ENCODE measurements around the gene RTP3. TPM values are rescaled to one million over a fixed set of nuclear protein-coding genes. Genes with fewer than 3 reads are reported as not detected.

Gene RTP3
- total and polyA plus RNA-seq, 2 experiments from 2014 or later = not detected

GRCh38 chr3:46501702-46502101, 3.9 kb downstream of the RTP3 start:
- TF ChIP-seq EZH2 (IDR thresholded peaks at IDR 0.05; ENCODE audit: insufficient read depth, poor library complexity, severe bottlenecking) (no peak), EZH2phosphoT487 (IDR thresholded peaks at IDR 0.05; ENCODE audit: insufficient read depth, low read depth) (no peak)
- H3K27me3 ChIP-seq (replicated peaks; ENCODE audit: insufficient read depth) = no peaks in the 10 kb centered on the region
- no peaks in the 10 kb centered on the region for H3K9me3 ChIP-seq (ENCODE audit: low read depth)
- no peak overlapping the region for H3K9ac ChIP-seq
- no peaks in the 10 kb centered on the region for H3K9me2 ChIP-seq (ENCODE audit: insufficient read depth)
- 0 out of 2 replicates have a peak, but pooled peaks cover 5% of the 10 kb centered on the region for H3F3A ChIP-seq (ENCODE audit: insufficient read depth)
- no peak overlapping the region for H3K4me2 ChIP-seq (ENCODE audit: unreplicated experiment)
- peaks cover 15% of the 10 kb centered on the region for H3K4me1 ChIP-seq (ENCODE audit: insufficient read depth)
- no peaks in the 10 kb centered on the region for H4K20me1 ChIP-seq (ENCODE audit: insufficient read depth)
- no peak overlapping the region for H2AFZ ChIP-seq
- H3K79me2 ChIP-seq (ENCODE audit: insufficient read depth) = no peaks in the 10 kb centered on the region
- in situ Hi-C loops (cut with MboI) = no loop called here
- no peak overlapping the region for H3K4me3 ChIP-seq
- no peak for DNase-seq
- H3K27ac ChIP-seq = no peak overlapping the region
- 66 to 74% methylated on average over 4 of the region's 4 CpGs for WGBS, 2 experiments (ENCODE audit: low coverage in 1 of 2, low lambda C conversion rate in 2 of 2, missing lambda C conversion rate in 2 of 2)
- no peaks in the 10 kb centered on the region for H3K36me3 ChIP-seq (ENCODE audit: low read depth)

GRCh38 chr3:46503200-46503874, 5.6 kb downstream of the RTP3 start:
- Histone ChIP-seq H3K9me3 (ENCODE audit: low read depth) (no peaks in the 10 kb centered on the region), H4K20me1 (ENCODE audit: insufficient read depth) (no peaks in the 10 kb centered on the region), H3K36me3 (ENCODE audit: low read depth) (no peaks in the 10 kb centered on the region), H3K27me3 (replicated peaks; ENCODE audit: insufficient read depth) (no peaks in the 10 kb centered on the region), H3K4me3 (no peak overlapping the region), H3K9me2 (ENCODE audit: insufficient read depth) (no peaks in the 10 kb centered on the region), H2AFZ (no peak overlapping the region), H3K4me2 (ENCODE audit: unreplicated experiment) (no peak overlapping the region), H3F3A (ENCODE audit: insufficient read depth) (0 out of 2 replicates have a peak, but pooled peaks cover 5% of the 10 kb centered on the region), H3K79me2 (ENCODE audit: insufficient read depth) (no peaks in the 10 kb centered on the region), H3K27ac (no peak overlapping the region), H3K4me1 (ENCODE audit: insufficient read depth) (peaks cover 14% of the 10 kb centered on the region), H3K9ac (no peak overlapping the region)
- WGBS, 2 experiments (ENCODE audit: low coverage in 1 of 2, low lambda C conversion rate in 2 of 2, missing lambda C conversion rate in 2 of 2) = 70 to 74% methylated on average over 7 of the region's 7 CpGs
- in situ Hi-C loops (cut with MboI) = no loop called here
- DNase-seq = no peak
- TF ChIP-seq EZH2 (IDR thresholded peaks at IDR 0.05; ENCODE audit: insufficient read depth, poor library complexity, severe bottlenecking) (no peak), EZH2phosphoT487 (IDR thresholded peaks at IDR 0.05; ENCODE audit: insufficient read depth, low read depth) (no peak)

- Histone ChIP-seq H3K4me1 (ENCODE audit: insufficient read depth) (peaks cover 14% of the 10 kb centered on the region), H4K20me1 (ENCODE audit: insufficient read depth) (no peaks in the 10 kb centered on the region), H3K79me2 (ENCODE audit: insufficient read depth) (no peaks in the 10 kb centered on the region), H3K4me3 (no peak overlapping the region), H3K27me3 (replicated peaks; ENCODE audit: insufficient read depth) (no peaks in the 10 kb centered on the region), H3K9ac (no peak overlapping the region), H3K27ac (no peak overlapping the region), H3K9me2 (ENCODE audit: insufficient read depth) (no peaks in the 10 kb centered on the region), H3F3A (ENCODE audit: insufficient read depth) (0 out of 2 replicates have a peak, but pooled peaks cover 5% of the 10 kb centered on the region), H3K4me2 (ENCODE audit: unreplicated experiment) (no peak overlapping the region), H2AFZ (no peak overlapping the region), H3K9me3 (ENCODE audit: low read depth) (no peaks in the 10 kb centered on the region), H3K36me3 (ENCODE audit: low read depth) (no peaks in the 10 kb centered on the region)
- TF ChIP-seq EZH2 (IDR thresholded peaks at IDR 0.05; ENCODE audit: insufficient read depth, poor library complexity, severe bottlenecking) = no peak
- TF ChIP-seq EZH2phosphoT487 (IDR thresholded peaks at IDR 0.05; ENCODE audit: insufficient read depth, low read depth) = no peak
- DNase-seq = no peak
- in situ Hi-C loops (cut with MboI) = no loop called here
- WGBS, 2 experiments (ENCODE audit: low coverage in 1 of 2, low lambda C conversion rate in 2 of 2, missing lambda C conversion rate in 2 of 2) = 53 to 63% methylated on average over 5 of the region's 5 CpGs
Observed at GRCh38 chr3:46504789-46505188, 7.0 kb downstream of the RTP3 start.

- H3K9me3 ChIP-seq (ENCODE audit: low read depth) = no peaks in the 10 kb centered on the region
- DNase-seq = no peak
- H3K27ac ChIP-seq = no peak overlapping the region
- H3K4me2 ChIP-seq (ENCODE audit: unreplicated experiment) = no peak overlapping the region
- 92 to 95% methylated on average over 10 of the region's 10 CpGs for WGBS, 2 experiments (ENCODE audit: low coverage in 1 of 2, low lambda C conversion rate in 2 of 2, missing lambda C conversion rate in 2 of 2)
- no peaks in the 10 kb centered on the region for H3K36me3 ChIP-seq (ENCODE audit: low read depth)
- H3K4me1 ChIP-seq (ENCODE audit: insufficient read depth) = peaks cover 5% of the 10 kb centered on the region
- H3K9ac ChIP-seq = no peak overlapping the region
- no peaks in the 10 kb centered on the region for H3K27me3 ChIP-seq (replicated peaks; ENCODE audit: insufficient read depth)
- 0 out of 2 replicates have a peak, but pooled peaks cover 3% of the 10 kb centered on the region for H3F3A ChIP-seq (ENCODE audit: insufficient read depth)
- in situ Hi-C loops (cut with MboI) = no loop called here
- TF ChIP-seq EZH2phosphoT487 (IDR thresholded peaks at IDR 0.05; ENCODE audit: insufficient read depth, low read depth) = no peak
- TF ChIP-seq EZH2 (IDR thresholded peaks at IDR 0.05; ENCODE audit: insufficient read depth, poor library complexity, severe bottlenecking) = no peak
- H3K4me3 ChIP-seq = no peak overlapping the region
- H3K79me2 ChIP-seq (ENCODE audit: insufficient read depth) = no peaks in the 10 kb centered on the region
- no peaks in the 10 kb centered on the region for H3K9me2 ChIP-seq (ENCODE audit: insufficient read depth)
- no peaks in the 10 kb centered on the region for H4K20me1 ChIP-seq (ENCODE audit: insufficient read depth)
- H2AFZ ChIP-seq = no peak overlapping the region
Observed at GRCh38 chr3:46505953-46506352, 8.2 kb downstream of the RTP3 start.

Measured in GM23248 (cell line).